LNCaP clone FGC (cell line): ENCODE measurements around the gene TMEM9.

ENCODE experiments used
- DNase-seq: peaks from one replicate; pipeline ENCODE4 v3.0.0-alpha.2; 2011; ENCODE audit warnings: low read depth
- H3K4me3 ChIP-seq: 2 replicates; pipeline ENCODE4 v1.5.1; 2011; ENCODE audit warnings: mild to moderate bottlenecking, low read depth, low read length, control low read depth
- TF ChIP-seq, protein P1 (sequence below): IDR thresholded peaks from 2 replicates; pipeline ENCODE4 v1.5.1; 2012; ENCODE audit warnings: mild to moderate bottlenecking; ENCODE audit not compliant: control insufficient read depth, insufficient read depth; ENCODE audit errors: extremely low read depth

TMEM9 gene

DNA sequence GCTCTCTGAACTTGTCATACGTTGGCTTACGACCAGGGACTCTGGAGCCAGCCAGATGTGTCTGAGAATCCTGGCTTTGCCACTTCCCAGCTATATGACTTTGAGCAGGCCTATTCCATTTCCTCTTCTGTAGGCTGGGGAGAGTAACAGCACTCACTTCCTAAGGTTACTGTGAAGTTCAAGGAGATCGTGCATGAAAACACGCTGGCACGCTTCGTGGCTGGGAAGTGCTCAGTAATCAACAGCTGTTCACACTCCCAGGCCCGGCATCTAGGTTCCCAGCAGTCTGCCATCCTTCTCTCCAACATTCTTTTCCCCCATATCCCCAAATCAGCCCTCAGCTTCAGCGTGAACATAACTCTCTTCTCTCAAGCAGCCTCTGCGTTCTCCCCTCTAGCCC lies 29.3 kb downstream of the TMEM9 start:
- DNase-seq, result no peak
- TF ChIP-seq, protein P1, sequence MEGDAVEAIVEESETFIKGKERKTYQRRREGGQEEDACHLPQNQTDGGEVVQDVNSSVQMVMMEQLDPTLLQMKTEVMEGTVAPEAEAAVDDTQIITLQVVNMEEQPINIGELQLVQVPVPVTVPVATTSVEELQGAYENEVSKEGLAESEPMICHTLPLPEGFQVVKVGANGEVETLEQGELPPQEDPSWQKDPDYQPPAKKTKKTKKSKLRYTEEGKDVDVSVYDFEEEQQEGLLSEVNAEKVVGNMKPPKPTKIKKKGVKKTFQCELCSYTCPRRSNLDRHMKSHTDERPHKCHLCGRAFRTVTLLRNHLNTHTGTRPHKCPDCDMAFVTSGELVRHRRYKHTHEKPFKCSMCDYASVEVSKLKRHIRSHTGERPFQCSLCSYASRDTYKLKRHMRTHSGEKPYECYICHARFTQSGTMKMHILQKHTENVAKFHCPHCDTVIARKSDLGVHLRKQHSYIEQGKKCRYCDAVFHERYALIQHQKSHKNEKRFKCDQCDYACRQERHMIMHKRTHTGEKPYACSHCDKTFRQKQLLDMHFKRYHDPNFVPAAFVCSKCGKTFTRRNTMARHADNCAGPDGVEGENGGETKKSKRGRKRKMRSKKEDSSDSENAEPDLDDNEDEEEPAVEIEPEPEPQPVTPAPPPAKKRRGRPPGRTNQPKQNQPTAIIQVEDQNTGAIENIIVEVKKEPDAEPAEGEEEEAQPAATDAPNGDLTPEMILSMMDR, result no peak
- no peak overlapping the region for H3K4me3 ChIP-seq

DNA sequence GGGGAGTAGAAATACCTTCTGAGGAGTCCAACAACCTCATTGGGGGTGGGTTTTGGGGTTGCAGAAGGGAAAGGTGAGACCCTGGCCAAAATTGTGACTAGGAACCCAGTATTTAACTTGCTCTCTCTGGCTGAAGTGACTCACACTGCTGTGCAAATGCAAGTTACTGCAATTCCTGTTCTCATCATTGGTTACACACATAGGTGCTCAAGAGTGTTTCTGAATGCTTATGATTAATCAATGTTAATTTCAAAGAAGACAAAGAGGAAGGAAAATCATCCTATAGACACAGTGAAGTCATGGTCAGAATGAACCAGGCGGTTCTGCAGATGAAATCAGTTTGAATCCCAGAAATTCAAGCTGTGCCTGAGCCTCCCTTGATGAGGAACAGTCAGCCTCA lies 30.4 kb downstream of the TMEM9 start:
- no peak for DNase-seq
- TF ChIP-seq, protein P1, result no peak
- no peak overlapping the region for H3K4me3 ChIP-seq

DNA sequence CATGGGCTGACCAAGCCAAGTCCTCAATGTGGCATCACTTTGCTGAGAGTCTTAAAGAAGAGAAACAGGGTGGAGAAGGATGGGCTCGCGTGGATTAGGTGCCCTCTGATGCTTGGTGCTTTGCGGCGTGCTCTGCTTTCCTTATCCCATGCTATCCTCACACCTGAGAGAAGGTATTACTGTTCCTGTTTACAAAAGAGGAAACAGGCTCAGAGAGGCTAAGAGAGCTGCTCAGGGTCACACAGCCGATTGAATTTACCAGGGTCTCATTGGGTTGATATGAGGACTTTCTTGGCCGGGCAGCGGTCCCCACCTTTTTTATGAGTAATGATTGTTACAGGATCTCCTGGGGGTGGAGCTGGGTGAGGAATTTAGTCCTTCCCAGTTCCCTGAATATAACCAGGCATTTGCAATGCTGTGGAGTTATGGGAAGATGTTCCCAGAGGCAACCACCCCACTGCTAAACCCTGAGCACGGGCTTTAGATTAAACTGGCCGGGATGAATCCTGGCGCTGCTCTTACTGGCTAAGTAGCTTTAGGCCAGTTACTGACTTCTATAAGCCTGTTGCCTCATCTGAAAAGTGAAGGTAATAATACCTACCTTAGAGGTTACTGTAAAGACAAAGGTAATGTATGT lies 31.8 kb downstream of the TMEM9 start:
- DNase-seq, result no peak
- TF ChIP-seq, protein P1, result no peak
- no peak overlapping the region for H3K4me3 ChIP-seq

DNA sequence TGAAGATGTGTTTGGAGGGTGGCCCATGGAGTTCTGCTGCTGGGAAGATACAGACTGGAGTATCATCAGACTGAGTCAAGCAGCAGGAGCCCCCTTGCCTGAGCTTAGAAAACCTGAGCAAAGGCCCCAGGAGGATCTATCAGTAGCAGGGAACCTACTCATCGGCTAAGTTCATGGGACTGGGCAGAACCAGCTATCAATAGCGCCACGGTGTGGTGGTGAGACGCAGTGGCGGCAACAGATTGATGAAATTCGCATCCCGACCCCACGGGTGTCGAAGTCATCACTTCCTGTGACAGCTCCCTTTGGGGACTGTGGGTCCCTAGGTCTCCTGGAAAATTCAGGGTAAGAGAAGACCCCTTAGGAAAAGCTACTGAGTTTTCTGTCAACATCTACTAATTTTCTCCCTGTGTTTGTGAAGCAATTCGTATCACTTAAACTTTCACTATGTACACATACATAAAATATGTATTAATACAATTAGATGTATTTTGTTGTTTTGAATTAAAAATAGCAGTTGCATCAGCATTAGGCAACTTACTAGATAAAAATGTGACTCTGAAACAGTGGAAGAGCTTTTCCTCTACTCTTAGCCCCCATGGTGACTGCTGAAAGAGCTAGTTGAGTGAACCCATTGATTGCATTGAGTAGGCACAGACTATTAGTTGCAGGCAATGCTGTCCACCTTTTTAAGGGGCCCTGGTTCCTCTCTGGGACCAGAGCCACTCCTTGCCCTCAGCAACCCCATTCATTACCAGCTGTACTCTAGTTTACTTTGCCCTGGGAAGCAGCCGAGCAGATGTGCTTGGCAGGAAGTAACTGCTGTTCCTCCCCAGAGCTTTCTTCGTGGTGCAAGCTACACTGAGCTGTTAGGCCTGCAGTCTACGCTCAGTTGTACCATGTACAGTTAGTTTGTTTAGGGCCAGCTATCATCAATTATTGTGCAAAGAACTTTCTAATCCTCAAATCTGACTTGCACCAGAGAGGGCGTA lies 34.8 kb downstream of the TMEM9 start:
- DNase-seq, result no peak
- TF ChIP-seq, protein P1, result peak; percentile 57
- no peak overlapping the region for H3K4me3 ChIP-seq

DNA sequence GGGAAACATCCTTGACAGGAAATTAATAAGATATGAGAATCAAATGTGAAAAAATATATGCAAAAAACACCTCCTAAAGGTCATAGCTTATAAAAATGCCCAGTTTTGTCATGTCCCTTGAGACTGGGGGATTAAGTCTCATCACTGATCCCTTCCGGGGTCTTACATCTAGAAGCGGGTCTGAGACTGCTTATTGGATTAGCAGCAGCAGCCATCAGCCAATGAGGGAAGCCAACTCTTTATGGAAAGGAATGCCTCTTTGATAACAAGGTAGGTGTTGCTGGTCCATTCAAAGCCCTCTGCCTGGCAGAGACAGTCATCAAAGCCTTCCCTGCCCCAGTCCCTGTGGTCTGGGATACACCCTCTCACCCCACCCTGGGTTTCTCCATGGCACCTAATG lies 38.2 kb downstream of the TMEM9 start:
- H3K4me3 ChIP-seq, result no peak overlapping the region
- DNase-seq, result no peak
- TF ChIP-seq, protein P1, result no peak

DNA sequence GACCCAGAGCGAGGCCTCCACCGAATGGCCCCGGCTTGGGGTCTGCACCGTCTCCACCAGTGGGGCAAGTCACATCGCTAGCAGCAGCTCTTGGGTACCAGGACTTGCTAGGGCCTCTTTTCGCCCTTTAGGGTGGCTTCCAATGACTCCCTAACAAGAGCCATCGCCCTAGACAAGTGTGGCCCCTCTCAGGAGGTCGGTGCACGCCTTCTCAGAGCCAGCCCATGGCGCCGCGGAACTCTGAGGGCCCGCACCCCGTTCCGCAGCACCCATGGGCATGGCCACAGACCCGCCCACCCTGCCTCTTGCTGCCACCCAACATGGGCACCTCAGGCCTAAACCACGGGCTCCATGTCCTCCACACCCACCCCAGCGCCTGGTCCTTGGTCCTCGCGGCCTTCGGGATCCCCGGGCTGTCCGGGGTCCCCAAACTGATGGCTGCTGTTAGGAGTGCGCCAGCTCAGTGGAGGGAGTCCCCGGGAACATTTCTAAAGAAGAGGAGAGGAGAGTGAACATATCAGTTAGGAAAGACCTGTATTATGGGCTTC lies 38.8 kb downstream of the TMEM9 start:
- TF ChIP-seq, protein P1, result no peak
- peak overlapping the region; percentile 54 for H3K4me3 ChIP-seq

More for the DNA sequence above, 38.8 kb downstream of the TMEM9 start:
- no peak for DNase-seq
